HG03064 (cell line): ENCODE data around the gene FDCSP.
"Not testable (repeated sequence)": the region's sequence is repeated elsewhere in the genome, so short reads cannot be mapped to it uniquely, and the experiment has no call there.

Source experiments
- ATAC-seq: cut with Tn5 transposase; IDR thresholded peaks from one replicate; pipeline ENCODE4 v1.9.1; 2021; ENCODE audit warnings: low read depth; ENCODE audit not compliant: unreplicated experiment

Gene FDCSP

DNA sequence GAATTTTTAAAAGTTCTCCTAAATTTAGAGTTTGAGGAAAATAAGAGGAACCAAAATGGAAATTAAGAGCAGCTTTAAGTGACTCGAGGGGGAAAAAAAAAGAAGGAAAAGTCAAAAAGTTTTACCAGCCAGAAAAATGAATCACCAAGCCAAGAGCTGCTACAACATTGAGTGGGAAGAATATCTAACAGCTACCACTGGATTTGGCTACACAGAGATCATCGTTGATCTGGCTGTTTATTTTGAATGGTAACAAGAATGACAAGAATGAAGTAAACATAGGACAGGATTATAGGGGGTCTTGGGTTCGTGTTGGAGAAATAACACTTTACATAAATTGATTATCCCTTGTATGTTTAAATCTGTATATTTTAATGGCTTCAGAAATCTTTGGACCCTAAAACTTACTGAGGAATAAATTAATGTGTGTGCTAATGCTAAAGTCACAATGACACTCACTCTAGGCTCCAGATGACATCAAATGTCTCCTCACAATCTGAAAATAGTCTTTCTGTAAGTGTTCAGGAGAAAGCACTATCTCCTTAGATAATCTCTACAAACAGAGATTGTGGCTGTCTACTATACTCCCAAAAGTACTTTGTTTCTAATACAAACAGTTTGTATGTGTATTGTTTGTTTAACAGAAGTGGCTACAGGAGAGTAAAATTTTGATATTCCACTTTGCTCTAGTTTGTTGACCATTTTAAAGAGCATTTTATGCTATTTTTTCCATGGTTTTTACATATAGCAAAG, 13.4 kb downstream of the FDCSP start:
- ATAC-seq = no peak

DNA sequence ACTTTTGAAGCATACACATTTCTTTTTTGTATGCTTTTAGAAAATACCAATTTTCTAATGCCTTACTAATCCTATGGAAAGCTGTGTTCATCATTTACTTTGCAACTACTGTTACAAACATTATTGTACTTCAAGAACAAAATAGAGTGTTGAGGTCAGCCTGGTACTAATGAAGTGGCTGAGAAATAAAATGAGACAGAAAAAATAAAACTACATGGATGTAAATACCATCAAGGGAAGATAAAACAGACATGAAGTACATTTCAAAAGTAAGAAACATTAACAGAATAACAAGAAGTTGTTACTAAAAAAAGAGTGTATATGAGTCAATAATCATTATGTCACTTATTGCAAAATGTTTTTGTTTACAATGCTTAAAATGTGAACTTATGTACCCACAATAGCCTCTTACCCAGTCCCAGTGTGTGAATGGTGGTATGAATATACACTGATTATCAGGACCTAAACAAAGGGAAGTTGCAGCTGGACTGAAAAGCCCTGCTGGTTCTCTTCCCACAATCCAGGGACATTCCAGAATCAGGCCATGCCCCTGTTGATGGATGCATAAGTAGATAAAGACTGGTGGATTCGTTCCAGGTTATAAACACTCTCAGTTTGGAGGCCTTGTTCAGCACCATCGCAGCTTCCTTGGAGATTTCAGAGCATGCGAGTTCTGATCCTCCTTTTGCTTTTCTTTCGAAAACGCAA, 14.1 kb downstream of the FDCSP start:
- ATAC-seq = no peak

DNA sequence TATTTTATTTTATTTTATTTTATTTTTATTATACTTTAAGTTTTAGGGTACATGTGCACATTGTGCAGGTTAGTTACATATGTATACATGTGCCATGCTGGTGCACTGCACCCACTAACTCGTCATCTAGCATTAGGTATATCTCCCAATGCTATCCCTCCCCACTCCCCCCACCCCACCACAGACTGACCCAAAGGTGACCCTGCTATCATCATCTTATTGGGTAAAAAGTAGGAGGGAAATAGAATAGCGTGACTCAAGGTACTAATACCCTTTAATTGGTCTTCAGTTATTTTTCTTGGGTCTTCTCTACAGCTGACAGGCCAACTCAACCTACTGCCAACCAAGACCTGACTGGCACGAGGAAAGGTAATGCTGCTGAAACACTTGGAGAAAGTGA, 16.4 kb downstream of the FDCSP start, which contains the start of gene CSN3:
Gene CSN3 (plus strand): TSS at position 301 of the 400 bp plus-strand sequence. CDS start 2,223 bp downstream, outside the sequence.
- not testable (repeated sequence) for ATAC-seq

DNA sequence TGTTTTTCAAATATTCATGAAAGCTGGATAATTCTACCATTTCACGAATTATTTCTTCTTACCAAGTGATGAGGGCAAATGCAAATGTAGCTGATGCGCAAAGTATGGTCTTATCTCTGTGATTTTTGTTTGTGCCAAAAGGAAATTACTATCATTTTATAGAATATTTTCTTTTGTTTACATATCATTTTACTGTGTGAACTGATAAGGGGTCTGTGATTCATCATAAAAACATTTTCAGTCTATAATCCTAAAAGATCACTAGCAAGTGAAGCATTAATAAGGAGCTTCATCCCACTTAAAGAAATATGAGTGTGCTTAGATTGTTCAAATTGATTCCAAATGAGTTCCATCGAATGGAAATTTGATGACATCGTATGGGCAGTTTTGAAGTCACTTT, 17.2 kb downstream of the FDCSP start:
- no peak for ATAC-seq

DNA sequence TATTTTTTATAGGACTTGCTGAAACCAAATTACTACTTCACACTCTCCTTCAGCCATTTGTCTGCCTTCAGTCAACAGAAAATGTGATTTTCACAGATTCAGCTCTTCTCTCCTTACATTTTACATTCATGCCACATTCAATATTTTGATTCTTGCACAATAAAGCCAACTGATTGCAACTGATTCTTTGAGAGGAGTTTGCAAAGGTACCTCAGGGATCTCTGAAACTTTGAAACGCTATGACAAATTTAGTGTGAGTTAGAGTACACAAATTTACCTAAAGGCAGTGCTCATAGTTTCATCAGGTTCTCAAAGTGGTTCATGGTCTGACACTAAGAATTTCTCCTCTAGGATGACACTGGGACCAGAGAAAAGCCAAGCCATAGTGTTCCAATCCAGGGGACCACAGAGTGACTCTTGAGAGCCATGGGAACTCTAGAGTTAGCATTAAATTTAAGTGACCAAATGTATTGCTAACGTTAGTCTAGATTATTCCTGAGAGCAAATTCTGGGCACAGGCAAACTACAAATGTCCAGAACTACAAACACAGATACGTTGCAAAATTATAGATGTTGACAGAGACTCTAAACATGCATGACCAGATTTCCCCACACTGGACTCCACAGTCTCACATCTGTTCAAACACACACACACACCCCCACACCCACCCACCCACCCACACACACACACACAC, 25.5 kb downstream of the FDCSP start:
- ATAC-seq = no peak

DNA sequence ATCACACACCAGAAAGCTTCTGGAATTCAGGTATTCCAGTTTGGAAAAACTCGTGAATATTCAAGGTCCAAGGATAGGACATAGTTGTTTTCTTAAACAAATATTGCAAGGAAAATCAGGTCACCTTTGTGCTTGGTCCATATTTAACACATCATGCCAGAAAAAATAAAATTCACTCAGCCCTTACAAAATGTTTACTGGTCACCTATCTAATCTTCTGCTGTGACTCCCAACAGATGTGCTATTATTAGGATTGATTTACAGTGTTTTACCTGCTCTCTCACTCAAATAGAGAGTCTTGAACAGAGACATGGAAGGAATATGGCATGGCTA, 26.0 kb downstream of the FDCSP start:
- no peak for ATAC-seq

DNA sequence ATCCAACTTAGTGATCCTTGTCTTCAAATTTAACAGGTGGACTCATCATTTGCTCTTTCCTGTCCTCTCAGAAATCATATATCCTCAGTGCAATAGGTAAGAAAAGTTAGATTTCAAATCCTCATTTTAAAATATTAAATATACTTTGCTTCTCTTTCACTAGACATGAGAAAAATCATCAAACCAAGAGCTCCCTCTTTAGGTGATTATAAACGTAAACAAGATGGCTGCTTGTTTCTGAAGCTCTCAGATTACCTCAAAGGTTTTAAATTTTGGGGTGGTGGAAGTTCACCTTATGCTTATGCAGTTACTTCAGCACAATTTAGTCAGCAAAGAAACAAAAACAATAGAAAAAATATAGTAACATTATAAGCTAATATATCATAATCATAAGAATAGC, 43.8 kb downstream of the FDCSP start:
- ATAC-seq = no peak

DNA sequence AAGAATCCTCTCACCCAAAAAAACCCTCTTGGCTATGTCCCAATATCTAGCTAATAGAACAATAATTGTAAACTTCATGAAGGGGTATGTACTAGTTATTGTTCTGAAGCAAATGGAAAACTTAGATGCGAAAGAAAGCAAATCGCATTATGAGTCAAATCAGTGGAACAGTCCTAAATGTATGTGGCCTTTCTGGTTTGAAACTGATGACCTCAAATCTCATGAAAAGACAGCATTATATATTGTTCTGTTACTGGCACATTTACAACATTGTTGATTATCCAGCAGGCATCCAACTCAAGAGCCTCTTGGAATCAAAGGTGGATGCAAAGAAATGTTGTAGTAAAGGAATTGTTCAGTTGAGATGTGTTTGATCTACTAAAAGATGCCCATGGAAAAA, 51.2 kb downstream of the FDCSP start:
- no peak for ATAC-seq

DNA sequence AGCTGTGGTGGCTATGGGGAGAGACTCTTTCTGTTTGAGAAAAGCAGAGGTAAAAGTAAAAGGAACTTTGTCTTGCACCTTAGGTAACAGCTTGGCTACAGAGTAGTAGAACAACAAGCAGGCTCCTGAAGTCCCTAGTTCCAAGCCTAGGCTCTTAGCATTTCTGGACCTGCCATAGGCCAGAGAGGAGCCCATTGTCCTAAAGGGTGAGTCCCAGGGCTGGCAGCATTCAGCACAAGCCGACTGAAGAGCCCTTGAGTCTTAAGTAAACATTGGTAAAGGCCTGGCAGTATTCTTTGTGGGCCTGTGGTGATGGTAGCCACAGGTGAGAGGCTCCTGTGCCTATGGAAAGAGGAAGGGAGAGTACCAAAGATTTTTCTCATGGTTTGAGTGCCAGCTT, 54.6 kb downstream of the FDCSP start:
- no peak for ATAC-seq
